IPS-20b (cell line): ENCODE results near the gene ZFP64.
A peak's percentile ranks its signal among the peaks of the same experiment; 100 is the strongest.
"Not testable (repeated sequence)": the region's sequence is repeated elsewhere in the genome, so short reads cannot be mapped to it uniquely, and the experiment has no call there.

Experiments used
- H3K27ac ChIP-seq: one replicate; pipeline ENCODE4 v1.5.1; 2013; ENCODE audit warnings: low read length
- H3K27me3 ChIP-seq: 2 replicates; pipeline ENCODE4 v1.6.1; 2013; ENCODE audit warnings: mild to moderate bottlenecking, low read length, inconsistent platforms; ENCODE audit not compliant: insufficient read depth
- H3K36me3 ChIP-seq: 2 replicates; pipeline ENCODE4 v1.6.1; 2013; ENCODE audit warnings: low read depth, mild to moderate bottlenecking, inconsistent platforms, low read length, moderate library complexity; ENCODE audit not compliant: insufficient read depth
- H3K4me1 ChIP-seq: 2 replicates; pipeline ENCODE4 v1.6.1; 2013; ENCODE audit warnings: mild to moderate bottlenecking, control low read depth, inconsistent platforms, low read length, moderate library complexity; ENCODE audit not compliant: insufficient read depth
- H3K4me3 ChIP-seq: 2 replicates; pipeline ENCODE4 v1.5.1; 2013; ENCODE audit warnings: mild to moderate bottlenecking, low read length, inconsistent platforms
- H3K9ac ChIP-seq: 2 replicates; pipeline ENCODE4 v1.6.1; 2013; ENCODE audit warnings: low read depth, mild to moderate bottlenecking, inconsistent platforms, low read length, moderate library complexity
- H3K9me3 ChIP-seq: 2 replicates; pipeline ENCODE4 v1.6.1; 2013; ENCODE audit warnings: mild to moderate bottlenecking, low read depth, low read length, inconsistent platforms; ENCODE audit not compliant: insufficient read depth

Gene ZFP64

GRCh38 chr20:52191132-52191915 lies at the start of gene ZFP64:
Gene ZFP64, minus strand, starts transcription at chr20:52191779. Its CDS starts 143 bp downstream, at chr20:52191636.
- peak within 1 kb of the TSS; percentile 73; the same call in 1 of the 2 replicates for H3K9ac ChIP-seq
- H3K27ac ChIP-seq: peak within 1 kb of the TSS; percentile 48
- H3K9me3 ChIP-seq: no peaks in the 10 kb centered on the region
- no peaks in the 10 kb centered on the region for H3K27me3 ChIP-seq
- peaks cover 13% of the 10 kb centered on the region; the same call in 1 of the 2 replicates for H3K4me1 ChIP-seq
- peaks cover 8% of the 10 kb centered on the region for H3K36me3 ChIP-seq
- peak within 1 kb of the TSS; percentile 82 for H3K4me3 ChIP-seq

- H3K4me1 ChIP-seq: no peaks in the 10 kb centered on the region
- no peak overlapping the region for H3K4me3 ChIP-seq
- H3K36me3 ChIP-seq: no peaks in the 10 kb centered on the region
- no peak overlapping the region for H3K9ac ChIP-seq
- no peak overlapping the region for H3K27ac ChIP-seq
- H3K9me3 ChIP-seq: no peaks in the 10 kb centered on the region
- H3K27me3 ChIP-seq: no peaks in the 10 kb centered on the region
Measured at GRCh38 chr20:52240802-52241201, 49.2 kb upstream of the ZFP64 start.

- Histone ChIP-seq H3K36me3 (no peaks in the 10 kb centered on the region), H3K27ac (no peak overlapping the region), H3K4me1 (no peaks in the 10 kb centered on the region), H3K9me3 (no peaks in the 10 kb centered on the region), H3K27me3 (no peaks in the 10 kb centered on the region), H3K4me3 (no peak overlapping the region), H3K9ac (no peak overlapping the region)
Measured at GRCh38 chr20:52239102-52239501, 47.5 kb upstream of the ZFP64 start.

GRCh38 chr20:52236292-52236691 lies 44.7 kb upstream of the ZFP64 start:
- no peak overlapping the region for H3K27ac ChIP-seq
- H3K4me1 ChIP-seq: no peaks in the 10 kb centered on the region
- no peaks in the 10 kb centered on the region for H3K27me3 ChIP-seq
- no peaks in the 10 kb centered on the region for H3K9me3 ChIP-seq
- H3K36me3 ChIP-seq: no peaks in the 10 kb centered on the region
- H3K4me3 ChIP-seq: no peak overlapping the region
- H3K9ac ChIP-seq: no peak overlapping the region

GRCh38 chr20:52235129-52235528 lies 43.5 kb upstream of the ZFP64 start:
- Histone ChIP-seq H3K9me3 (no peaks in the 10 kb centered on the region), H3K9ac (no peak overlapping the region), H3K27me3 (no peaks in the 10 kb centered on the region), H3K4me3 (no peak overlapping the region), H3K4me1 (no peaks in the 10 kb centered on the region), H3K27ac (no peak overlapping the region), H3K36me3 (no peaks in the 10 kb centered on the region)

- no peaks in the 10 kb centered on the region for H3K9me3 ChIP-seq
- H3K9ac ChIP-seq: no peak overlapping the region
- no peaks in the 10 kb centered on the region for H3K27me3 ChIP-seq
- H3K36me3 ChIP-seq: no peaks in the 10 kb centered on the region
- no peak overlapping the region for H3K4me3 ChIP-seq
- H3K4me1 ChIP-seq: no peaks in the 10 kb centered on the region
- H3K27ac ChIP-seq: no peak overlapping the region
Measured at GRCh38 chr20:52234302-52235045, 42.9 kb upstream of the ZFP64 start.

GRCh38 chr20:52231230-52231746 lies 39.7 kb upstream of the ZFP64 start:
- Histone ChIP-seq H3K4me1 (no peaks in the 10 kb centered on the region), H3K9me3 (no peaks in the 10 kb centered on the region), H3K9ac (no peak overlapping the region), H3K27ac (no peak overlapping the region), H3K4me3 (no peak overlapping the region), H3K36me3 (no peaks in the 10 kb centered on the region), H3K27me3 (no peaks in the 10 kb centered on the region)

GRCh38 chr20:52230409-52230808 lies 38.8 kb upstream of the ZFP64 start:
- Histone ChIP-seq H3K9ac (no peak overlapping the region), H3K4me3 (no peak overlapping the region)

GRCh38 chr20:52229346-52229745 lies 37.8 kb upstream of the ZFP64 start:
- not testable (repeated sequence) for H3K36me3 ChIP-seq, H3K4me1 ChIP-seq, H3K4me3 ChIP-seq, H3K9me3 ChIP-seq, H3K27ac ChIP-seq, H3K9ac ChIP-seq, H3K27me3 ChIP-seq

More at GRCh38 chr20:52230409-52230808, 38.8 kb upstream of the ZFP64 start:
- Histone ChIP-seq H3K27me3 (no peaks in the 10 kb centered on the region), H3K27ac (no peak overlapping the region), H3K9me3 (no peaks in the 10 kb centered on the region), H3K36me3 (no peaks in the 10 kb centered on the region), H3K4me1 (no peaks in the 10 kb centered on the region)

GRCh38 chr20:52226370-52226769 lies 34.8 kb upstream of the ZFP64 start:
- no peak overlapping the region for H3K9ac ChIP-seq
- H3K27ac ChIP-seq: no peak overlapping the region
- no peaks in the 10 kb centered on the region; the same call in 1 of the 2 replicates for H3K9me3 ChIP-seq
- H3K36me3 ChIP-seq: no peaks in the 10 kb centered on the region
- H3K4me1 ChIP-seq: no peaks in the 10 kb centered on the region
- H3K4me3 ChIP-seq: no peak overlapping the region
- no peaks in the 10 kb centered on the region for H3K27me3 ChIP-seq

GRCh38 chr20:52224920-52225319 lies 33.3 kb upstream of the ZFP64 start:
- H3K4me3 ChIP-seq: no peak overlapping the region
- H3K9ac ChIP-seq: no peak overlapping the region
- H3K4me1 ChIP-seq: no peaks in the 10 kb centered on the region

GRCh38 chr20:52221362-52221761 lies 29.8 kb upstream of the ZFP64 start:
- not testable (repeated sequence) for H3K36me3 ChIP-seq, H3K4me1 ChIP-seq

More at GRCh38 chr20:52224920-52225319, 33.3 kb upstream of the ZFP64 start:
- Histone ChIP-seq H3K36me3 (no peaks in the 10 kb centered on the region), H3K27me3 (no peaks in the 10 kb centered on the region), H3K9me3 (peaks cover 14% of the 10 kb centered on the region), H3K27ac (no peak overlapping the region)

More at GRCh38 chr20:52221362-52221761, 29.8 kb upstream of the ZFP64 start:
- not testable (repeated sequence) for H3K4me3 ChIP-seq, H3K27me3 ChIP-seq, H3K9ac ChIP-seq, H3K27ac ChIP-seq
- H3K9me3 ChIP-seq: peaks cover 18% of the 10 kb centered on the region
